ENCODE results near the gene KRTAP10-6. TPM values are rescaled to one million over a fixed set of nuclear protein-coding genes. Genes with fewer than 3 reads are reported as not detected.
"Not testable (repeated sequence)": the region's sequence is repeated elsewhere in the genome, so short reads cannot be mapped to it uniquely, and the experiment has no call there.

Gene KRTAP10-6
- not detected in 2 replicates for total RNA-seq (2014; rRNA removed; shearing (Covaris generic))
- polyA plus RNA-seq (2015; cell fraction: cytosol; rRNA removed) = not detected in 2 replicates
- not detected in 2 replicates for polyA plus RNA-seq (2015; cell fraction: nucleus; rRNA removed)

- DNase-seq (ENCODE audit: low read depth, low spot score) = no peak
- in situ Hi-C loops (cut with HindIII; ENCODE audit: low pct_unique_long_range_greater_than_20kb, low sequenced_read_pairs) = no loop called here
Measured at GRCh38 chr21:44592446-44593311, at the start of gene KRTAP10-6. KRTAP10-6 (minus strand) TSS chr21:44592505; CDS start chr21:44592484, 21 bp downstream.

GRCh38 chr21:44640761-44641160 lies 48.5 kb upstream of the KRTAP10-6 start:
- no peak for DNase-seq (ENCODE audit: low read depth, low spot score)
- in situ Hi-C loops (cut with HindIII; ENCODE audit: low pct_unique_long_range_greater_than_20kb, low sequenced_read_pairs) = no loop called here

- in situ Hi-C loops (cut with HindIII; ENCODE audit: low pct_unique_long_range_greater_than_20kb, low sequenced_read_pairs) = no loop called here
- no peak for DNase-seq (ENCODE audit: low read depth, low spot score)
Measured at GRCh38 chr21:44639331-44639655, 47.0 kb upstream of the KRTAP10-6 start.

- DNase-seq (ENCODE audit: low read depth, low spot score); in situ Hi-C loops (cut with HindIII; ENCODE audit: low pct_unique_long_range_greater_than_20kb, low sequenced_read_pairs): not testable (repeated sequence)
Measured at GRCh38 chr21:44638506-44639330, 46.4 kb upstream of the KRTAP10-6 start.

- in situ Hi-C loops (cut with HindIII; ENCODE audit: low pct_unique_long_range_greater_than_20kb, low sequenced_read_pairs); DNase-seq (ENCODE audit: low read depth, low spot score): not testable (repeated sequence)
Measured at GRCh38 chr21:44637851-44638348, 45.6 kb upstream of the KRTAP10-6 start.

- no peak for DNase-seq (ENCODE audit: low read depth, low spot score)
- in situ Hi-C loops (cut with HindIII; ENCODE audit: low pct_unique_long_range_greater_than_20kb, low sequenced_read_pairs) = no loop called here
Measured at GRCh38 chr21:44637018-44637850, 44.9 kb upstream of the KRTAP10-6 start, which contains the start of gene KRTAP10-10. KRTAP10-10 (plus strand) TSS chr21:44637356; CDS start chr21:44637418, 62 bp downstream.

- in situ Hi-C loops (cut with HindIII; ENCODE audit: low pct_unique_long_range_greater_than_20kb, low sequenced_read_pairs) = no loop called here
- DNase-seq (ENCODE audit: low read depth, low spot score) = no peak
Measured at GRCh38 chr21:44636209-44637017, 44.1 kb upstream of the KRTAP10-6 start.

GRCh38 chr21:44632067-44632466 lies 39.8 kb upstream of the KRTAP10-6 start:
- no peak for DNase-seq (ENCODE audit: low read depth, low spot score)
- in situ Hi-C loops (cut with HindIII; ENCODE audit: low pct_unique_long_range_greater_than_20kb, low sequenced_read_pairs) = no loop called here

- in situ Hi-C loops (cut with HindIII; ENCODE audit: low pct_unique_long_range_greater_than_20kb, low sequenced_read_pairs) = no loop called here
- no peak for DNase-seq (ENCODE audit: low read depth, low spot score)
Measured at GRCh38 chr21:44630440-44630839, 38.1 kb upstream of the KRTAP10-6 start.

GRCh38 chr21:44628707-44629391 lies 36.5 kb upstream of the KRTAP10-6 start:
- in situ Hi-C loops (cut with HindIII; ENCODE audit: low pct_unique_long_range_greater_than_20kb, low sequenced_read_pairs) = no loop called here
- DNase-seq (ENCODE audit: low read depth, low spot score) = no peak

- DNase-seq (ENCODE audit: low read depth, low spot score); in situ Hi-C loops (cut with HindIII; ENCODE audit: low pct_unique_long_range_greater_than_20kb, low sequenced_read_pairs): not testable (repeated sequence)
Measured at GRCh38 chr21:44627831-44628233, 35.5 kb upstream of the KRTAP10-6 start.

GRCh38 chr21:44627181-44627822 lies 35.0 kb upstream of the KRTAP10-6 start:
- DNase-seq (ENCODE audit: low read depth, low spot score); in situ Hi-C loops (cut with HindIII; ENCODE audit: low pct_unique_long_range_greater_than_20kb, low sequenced_read_pairs): not testable (repeated sequence)

GRCh38 chr21:44626673-44627143 lies 34.4 kb upstream of the KRTAP10-6 start, which contains the start of gene KRTAP10-9:
KRTAP10-9 (plus strand) TSS chr21:44627093; CDS start chr21:44627172, 79 bp downstream.
- in situ Hi-C loops (cut with HindIII; ENCODE audit: low pct_unique_long_range_greater_than_20kb, low sequenced_read_pairs) = no loop called here
- no peak for DNase-seq (ENCODE audit: low read depth, low spot score)

- in situ Hi-C loops (cut with HindIII; ENCODE audit: low pct_unique_long_range_greater_than_20kb, low sequenced_read_pairs) = no loop called here
- DNase-seq (ENCODE audit: low read depth, low spot score) = no peak
Measured at GRCh38 chr21:44626262-44626661, 34.0 kb upstream of the KRTAP10-6 start.

GRCh38 chr21:44625756-44626155 lies 33.5 kb upstream of the KRTAP10-6 start:
- in situ Hi-C loops (cut with HindIII; ENCODE audit: low pct_unique_long_range_greater_than_20kb, low sequenced_read_pairs) = no loop called here

More at GRCh38 chr21:44625756-44626155, 33.5 kb upstream of the KRTAP10-6 start:
- no peak for DNase-seq (ENCODE audit: low read depth, low spot score)

Data from SK-MEL-5 (cell line).